Fibroblast of lung (primary cell): ENCODE results near the gene RIC8A. TPM values are rescaled to one million over a fixed set of nuclear protein-coding genes. Genes with fewer than 3 reads are reported as not detected.

Experiments
- DNase-seq, 2 donors: peaks; one replicate each; pipeline versions ENCODE4 v3.0.0 to v3.0.0-alpha.2; 2010; ENCODE audit warnings: low read depth in 2 of 2
- H2AFZ ChIP-seq: 2 replicates; pipeline ENCODE4 v1.5.1; 2012; ENCODE audit warnings: low read length, control low read depth, inconsistent platforms
- H3K27ac ChIP-seq: 2 replicates; pipeline ENCODE4 v1.5.1; 2011; ENCODE audit warnings: low read length, control low read depth; ENCODE audit not compliant: insufficient read depth
- H3K27me3 ChIP-seq: 2 replicates; pipeline ENCODE4 v1.5.1; 2011; ENCODE audit warnings: mild to moderate bottlenecking, low read length; ENCODE audit not compliant: control insufficient read depth, insufficient read depth
- H3K36me3 ChIP-seq: 2 replicates; pipeline ENCODE4 v1.5.1; 2011; ENCODE audit warnings: low read length; ENCODE audit not compliant: control insufficient read depth, insufficient read depth
- H3K4me1 ChIP-seq: 2 replicates; pipeline ENCODE4 v1.5.1; 2011; ENCODE audit warnings: low read length; ENCODE audit not compliant: control insufficient read depth, insufficient read depth; ENCODE audit errors: extremely low read depth
- H3K4me2 ChIP-seq: 2 replicates; pipeline ENCODE4 v1.5.1; 2011; ENCODE audit warnings: low read length, control low read depth; ENCODE audit not compliant: insufficient read depth; ENCODE audit errors: extremely low read depth
- H3K4me3 ChIP-seq, 4 experiments: fragments of 200-600 bp in 1 of 4; sonication (generic) in 1 of 4; replicated peaks in 1 of 4; 2 replicates each; pipeline ENCODE4 v1.5.1; 2011 to 2016; ENCODE audit warnings: low read length in 4 of 4, low read depth in 3 of 4, mild to moderate bottlenecking in 3 of 4, control low read depth in 2 of 4, inconsistent platforms in 1 of 4, mixed read lengths in 1 of 4; ENCODE audit not compliant: insufficient read depth in 1 of 4; ENCODE audit errors: control extremely low read depth in 1 of 4
- H3K79me2 ChIP-seq: 2 replicates; pipeline ENCODE4 v1.5.1; 2012; ENCODE audit warnings: mild to moderate bottlenecking, low read length, inconsistent platforms; ENCODE audit not compliant: control insufficient read depth, insufficient read depth
- H3K9ac ChIP-seq: 2 replicates; pipeline ENCODE4 v1.5.1; 2011; ENCODE audit warnings: mild to moderate bottlenecking, low read length, control low read depth; ENCODE audit not compliant: insufficient read depth
- H3K9me3 ChIP-seq: 2 replicates; pipeline ENCODE4 v1.5.1; 2012; ENCODE audit warnings: low read depth, low read length; ENCODE audit not compliant: control insufficient read depth, insufficient read depth
- H4K20me1 ChIP-seq: 2 replicates; pipeline ENCODE4 v1.5.1; 2011; ENCODE audit warnings: low read length; ENCODE audit not compliant: control insufficient read depth, insufficient read depth; ENCODE audit errors: extremely low read depth
- EZH2 ChIP-seq: IDR thresholded peaks from 2 replicates; pipeline ENCODE4 v1.5.1; 2012; ENCODE audit warnings: low read length, control low read depth, mild to moderate bottlenecking; ENCODE audit errors: missing control alignments
- polyA plus RNA-seq, 2 donors: library from polyadenylated mRNA; depleted of rRNA in 1 of 2; stranded (reverse) in 1 of 2; unstranded in 1 of 2; fragments of >200 nt; gene quantifications; 2 replicates each; pipeline ENCODE4 v1.2.1, GENCODE V29; 2011 to 2012; ENCODE audit warnings: missing spikeins in 1 of 2
- total RNA-seq: library from RNA; depleted of rRNA; stranded (reverse); fragments of >200 nt; gene quantifications from 2 replicates; pipeline ENCODE4 v1.2.1, GENCODE V29; 2014
- TF ChIP-seq, protein P1 (sequence below), 2 donors: IDR thresholded peaks in 1 of 2; conservative IDR thresholded peaks in 1 of 2; 1 replicate in 1 of 2; 2 replicates in 1 of 2; pipeline ENCODE4 v1.5.1; 2011 to 2012; ENCODE audit warnings: low read length in 2 of 2, control low read depth in 1 of 2, inconsistent platforms in 1 of 2, low read depth in 1 of 2, mild to moderate bottlenecking in 1 of 2

RIC8A gene
- total and polyA plus RNA-seq, 2 donors (not counting 1 experiment from before 2014, with no cell fraction given), result 106 to 230 TPM

DNA sequence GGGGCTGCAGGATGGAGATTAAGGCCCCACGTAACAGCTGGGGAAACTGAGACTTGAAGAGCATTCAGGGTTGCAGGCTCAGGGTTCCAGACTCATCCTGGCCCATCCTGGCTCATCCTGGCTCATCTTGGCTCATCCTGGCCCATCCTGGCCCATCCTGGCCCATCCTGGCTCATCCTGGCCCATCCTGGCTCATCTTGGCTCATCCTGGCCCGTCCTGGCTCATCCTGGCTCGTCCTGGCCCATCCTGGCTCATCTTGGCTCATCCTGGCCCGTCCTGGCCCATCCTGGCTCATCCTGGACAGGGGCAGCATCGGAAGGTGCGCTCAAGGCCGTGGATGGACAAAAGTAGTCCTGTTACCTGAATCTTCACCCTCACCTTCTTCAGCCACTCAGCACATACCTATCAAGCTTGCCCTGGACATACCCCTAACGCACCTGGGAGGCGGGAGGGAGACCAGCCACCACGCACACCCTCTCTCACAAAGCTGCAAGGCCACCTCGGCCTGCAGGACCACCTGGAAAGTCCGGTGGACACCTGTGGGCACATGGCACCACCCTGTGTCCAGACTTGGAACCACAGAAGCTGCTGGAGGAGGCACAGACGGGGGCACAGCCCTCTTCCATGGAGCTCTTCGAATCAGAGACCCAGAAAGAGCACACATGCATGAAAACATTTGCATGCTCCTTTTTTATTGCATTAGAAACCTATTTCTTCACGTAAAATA is 50.4 kb downstream of the RIC8A start:
- H3K79me2 ChIP-seq, result no peaks in the 10 kb centered on the region
- no peak overlapping the region for H3K9ac ChIP-seq
- no peak for DNase-seq
- no peak overlapping the region for H3K4me2 ChIP-seq
- H3K4me1 ChIP-seq, result no peaks in the 10 kb centered on the region
- H3K27ac ChIP-seq, result no peak overlapping the region
- no peaks in the 10 kb centered on the region for H3K27me3 ChIP-seq
- no peak overlapping the region for H2AFZ ChIP-seq
- H4K20me1 ChIP-seq, result no peaks in the 10 kb centered on the region
- H3K36me3 ChIP-seq, result no peaks in the 10 kb centered on the region
- no peak for TF ChIP-seq EZH2
- TF ChIP-seq, protein P1, sequence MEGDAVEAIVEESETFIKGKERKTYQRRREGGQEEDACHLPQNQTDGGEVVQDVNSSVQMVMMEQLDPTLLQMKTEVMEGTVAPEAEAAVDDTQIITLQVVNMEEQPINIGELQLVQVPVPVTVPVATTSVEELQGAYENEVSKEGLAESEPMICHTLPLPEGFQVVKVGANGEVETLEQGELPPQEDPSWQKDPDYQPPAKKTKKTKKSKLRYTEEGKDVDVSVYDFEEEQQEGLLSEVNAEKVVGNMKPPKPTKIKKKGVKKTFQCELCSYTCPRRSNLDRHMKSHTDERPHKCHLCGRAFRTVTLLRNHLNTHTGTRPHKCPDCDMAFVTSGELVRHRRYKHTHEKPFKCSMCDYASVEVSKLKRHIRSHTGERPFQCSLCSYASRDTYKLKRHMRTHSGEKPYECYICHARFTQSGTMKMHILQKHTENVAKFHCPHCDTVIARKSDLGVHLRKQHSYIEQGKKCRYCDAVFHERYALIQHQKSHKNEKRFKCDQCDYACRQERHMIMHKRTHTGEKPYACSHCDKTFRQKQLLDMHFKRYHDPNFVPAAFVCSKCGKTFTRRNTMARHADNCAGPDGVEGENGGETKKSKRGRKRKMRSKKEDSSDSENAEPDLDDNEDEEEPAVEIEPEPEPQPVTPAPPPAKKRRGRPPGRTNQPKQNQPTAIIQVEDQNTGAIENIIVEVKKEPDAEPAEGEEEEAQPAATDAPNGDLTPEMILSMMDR (conservative IDR thresholded peaks at IDR 0.05 in 1 of 2, IDR thresholded peaks at IDR 0.05 in 1 of 2; ENCODE audit: low read depth in 1 of 2, low read length in 2 of 2), result no peak
- H3K4me3 ChIP-seq, result no peak overlapping the region
- H3K9me3 ChIP-seq, result no peaks in the 10 kb centered on the region

DNA sequence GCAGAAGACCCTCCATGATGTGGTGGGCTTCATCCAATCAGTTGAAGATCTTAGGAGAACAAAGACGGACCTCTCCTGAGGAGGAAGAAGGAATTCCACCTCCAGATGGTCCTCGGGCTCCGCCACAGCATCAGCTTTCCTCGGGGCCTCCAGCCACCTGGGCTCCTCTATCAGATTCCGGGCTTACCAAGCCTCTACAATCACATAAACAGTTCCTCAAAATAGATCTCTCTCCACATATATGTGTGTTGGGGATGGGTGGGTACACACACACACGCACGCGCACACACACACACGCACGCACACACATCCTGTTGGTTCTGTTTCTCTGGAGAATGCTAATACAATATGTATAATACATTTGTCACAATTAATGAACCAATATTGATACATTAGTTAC is 51.9 kb downstream of the RIC8A start:
- Histone ChIP-seq H3K79me2 (no peaks in the 10 kb centered on the region), H3K27ac (no peak overlapping the region), H3K4me3 (no peak overlapping the region), H3K4me2 (no peak overlapping the region), H2AFZ (no peak overlapping the region), H3K9ac (no peak overlapping the region), H3K36me3 (no peaks in the 10 kb centered on the region), H3K4me1 (no peaks in the 10 kb centered on the region), H3K9me3 (no peaks in the 10 kb centered on the region), H3K27me3 (no peaks in the 10 kb centered on the region), H4K20me1 (no peaks in the 10 kb centered on the region)
- TF ChIP-seq, protein P1 (conservative IDR thresholded peaks at IDR 0.05 in 1 of 2, IDR thresholded peaks at IDR 0.05 in 1 of 2; ENCODE audit: low read depth in 1 of 2, low read length in 2 of 2), result no peak
- TF ChIP-seq EZH2, result no peak
- DNase-seq, result no peak

DNA sequence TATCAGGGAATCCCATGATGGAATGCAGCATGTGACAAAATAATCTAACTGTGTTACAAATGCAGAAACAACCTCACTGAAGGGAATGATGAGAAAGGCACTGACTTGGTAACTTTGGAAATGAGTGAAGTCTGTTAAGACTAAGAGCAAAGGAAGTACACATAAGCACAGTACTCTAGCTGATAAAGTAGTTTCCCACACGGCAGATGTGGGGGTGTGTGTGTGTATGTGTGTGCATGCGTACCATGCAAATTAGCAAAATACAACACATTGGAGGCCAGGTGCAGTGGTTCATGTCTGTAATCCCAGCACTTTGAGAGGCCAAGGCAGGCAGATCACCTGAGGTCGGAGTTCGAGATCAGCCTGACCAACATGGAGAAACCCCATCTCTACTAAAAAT is 54.1 kb downstream of the RIC8A start:
- no peaks in the 10 kb centered on the region for H3K9me3 ChIP-seq
- no peak overlapping the region for H3K4me3 ChIP-seq
- no peaks in the 10 kb centered on the region for H3K36me3 ChIP-seq
- no peak overlapping the region for H3K27ac ChIP-seq
- H2AFZ ChIP-seq, result no peak overlapping the region
- no peak for DNase-seq
- H3K27me3 ChIP-seq, result no peaks in the 10 kb centered on the region
- H3K79me2 ChIP-seq, result no peaks in the 10 kb centered on the region
- H3K9ac ChIP-seq, result no peak overlapping the region
- no peak for TF ChIP-seq EZH2
- TF ChIP-seq, protein P1 (conservative IDR thresholded peaks at IDR 0.05 in 1 of 2, IDR thresholded peaks at IDR 0.05 in 1 of 2; ENCODE audit: low read depth in 1 of 2, low read length in 2 of 2), result no peak
- no peaks in the 10 kb centered on the region for H4K20me1 ChIP-seq
- no peaks in the 10 kb centered on the region for H3K4me1 ChIP-seq
- no peak overlapping the region for H3K4me2 ChIP-seq

Other genes with a start within 250 kb of the RIC8A start
- gene SCGB1C1, start 14.6 kb upstream of the RIC8A start, total RNA-seq, result not detected in 2 replicates
- gene SCGB1C1, start 14.6 kb upstream of the RIC8A start, polyA plus RNA-seq, result not detected in 2 replicates
- gene BET1L, start 309 bp upstream of the RIC8A start, total RNA-seq, result 17.2 and 21.1 TPM in 2 replicates
- gene BET1L, start 309 bp upstream of the RIC8A start, polyA plus RNA-seq, result 63.5 and 70.2 TPM in 2 replicates
- gene SIRT3, start 28.6 kb downstream of the RIC8A start, total RNA-seq, result 8.8 and 9.5 TPM in 2 replicates
- 10.2 and 11.0 TPM in 2 replicates for gene SIRT3, start 28.6 kb downstream of the RIC8A start, polyA plus RNA-seq
- 81.4 and 106 TPM in 2 replicates for gene PSMD13, start 29.3 kb downstream of the RIC8A start, total RNA-seq
- gene PSMD13, start 29.3 kb downstream of the RIC8A start, polyA plus RNA-seq, result 147 and 178 TPM in 2 replicates
- gene NLRP6, start 70.7 kb downstream of the RIC8A start, total RNA-seq, result not detected in 2 replicates
- gene NLRP6, start 70.7 kb downstream of the RIC8A start, polyA plus RNA-seq, result not detected in 2 replicates
- 8.4 and 8.5 TPM in 2 replicates for gene PGGHG, start 81.4 kb downstream of the RIC8A start, total RNA-seq
- 3.1 and 4.6 TPM in 2 replicates for gene PGGHG, start 81.4 kb downstream of the RIC8A start, polyA plus RNA-seq
- gene IFITM5, start 91.8 kb downstream of the RIC8A start, total RNA-seq, result 0.50 TPM in 1 of 2 replicates, not detected in the other
- gene IFITM5, start 91.8 kb downstream of the RIC8A start, polyA plus RNA-seq, result not detected in 2 replicates
- 51.2 and 96.8 TPM in 2 replicates for gene IFITM2, start 100.1 kb downstream of the RIC8A start, total RNA-seq
- gene IFITM2, start 100.1 kb downstream of the RIC8A start, polyA plus RNA-seq, result 434 and 714 TPM in 2 replicates
- 21.1 and 41.6 TPM in 2 replicates for gene IFITM1, start 106.3 kb downstream of the RIC8A start, total RNA-seq
- 54.9 and 93.0 TPM in 2 replicates for gene IFITM1, start 106.3 kb downstream of the RIC8A start, polyA plus RNA-seq
- 74.1 and 76.0 TPM in 2 replicates for gene IFITM3, start 113.2 kb downstream of the RIC8A start, total RNA-seq
- gene IFITM3, start 113.2 kb downstream of the RIC8A start, polyA plus RNA-seq, result 482 and 876 TPM in 2 replicates
- gene B4GALNT4, start 161.8 kb downstream of the RIC8A start, total RNA-seq, result 1.5 and 1.8 TPM in 2 replicates
- gene B4GALNT4, start 161.8 kb downstream of the RIC8A start, polyA plus RNA-seq, result 1.4 and 3.8 TPM in 2 replicates
- 0.26 and 0.83 TPM in 2 replicates for gene PKP3, start 186.5 kb downstream of the RIC8A start, total RNA-seq
- gene PKP3, start 186.5 kb downstream of the RIC8A start, polyA plus RNA-seq, result 0.17 and 0.24 TPM in 2 replicates
- 13.4 and 16.7 TPM in 2 replicates for gene SIGIRR, start 207.3 kb downstream of the RIC8A start, total RNA-seq
- 8.9 and 10.5 TPM in 2 replicates for gene SIGIRR, start 207.3 kb downstream of the RIC8A start, polyA plus RNA-seq
- not detected in 2 replicates for gene ANO9, start 234.3 kb downstream of the RIC8A start, total RNA-seq
- not detected in 2 replicates for gene ANO9, start 234.3 kb downstream of the RIC8A start, polyA plus RNA-seq
- 31.8 and 36.7 TPM in 2 replicates for gene PTDSS2, start 242.6 kb downstream of the RIC8A start, total RNA-seq
- gene PTDSS2, start 242.6 kb downstream of the RIC8A start, polyA plus RNA-seq, result 17.4 and 18.1 TPM in 2 replicates